Skeletal muscle cell (primary cell): ENCODE results near the gene SLC47A1.
A peak's percentile ranks its signal among the peaks of the same experiment; 100 is the strongest.
"Not testable (repeated sequence)": the region's sequence is repeated elsewhere in the genome, so short reads cannot be mapped to it uniquely, and the experiment has no call there.

Experiments
- DNase-seq: peaks from one replicate; pipeline ENCODE4 v3.0.0-alpha.2; 2010; ENCODE audit warnings: low read depth
- H3K4me3 ChIP-seq: 2 replicates; pipeline ENCODE4 v1.5.1; 2011; ENCODE audit warnings: low read depth, mild to moderate bottlenecking, control low read depth, low read length, moderate library complexity

The SLC47A1 gene

DNA sequence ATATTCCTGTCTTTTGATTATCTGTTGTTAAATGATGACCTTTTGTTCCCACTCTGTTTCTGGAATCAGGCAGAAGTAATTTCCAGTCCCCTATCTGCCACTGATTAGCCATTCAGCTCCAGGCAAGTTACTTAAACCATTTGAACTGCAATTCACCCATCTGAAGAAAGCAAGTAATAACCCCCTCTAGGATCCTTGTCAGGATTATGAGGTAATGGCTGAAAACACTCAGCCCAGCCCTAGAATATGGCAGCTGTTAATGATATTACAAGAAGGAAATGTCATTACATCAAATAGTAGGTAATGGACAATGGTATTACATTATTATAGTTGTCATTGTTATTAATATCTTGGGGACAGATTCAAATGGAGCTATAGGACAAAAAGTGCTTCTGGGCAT, 16.0 kb upstream of the SLC47A1 start:
- no peak overlapping the region for H3K4me3 ChIP-seq
- no peak for DNase-seq

DNA sequence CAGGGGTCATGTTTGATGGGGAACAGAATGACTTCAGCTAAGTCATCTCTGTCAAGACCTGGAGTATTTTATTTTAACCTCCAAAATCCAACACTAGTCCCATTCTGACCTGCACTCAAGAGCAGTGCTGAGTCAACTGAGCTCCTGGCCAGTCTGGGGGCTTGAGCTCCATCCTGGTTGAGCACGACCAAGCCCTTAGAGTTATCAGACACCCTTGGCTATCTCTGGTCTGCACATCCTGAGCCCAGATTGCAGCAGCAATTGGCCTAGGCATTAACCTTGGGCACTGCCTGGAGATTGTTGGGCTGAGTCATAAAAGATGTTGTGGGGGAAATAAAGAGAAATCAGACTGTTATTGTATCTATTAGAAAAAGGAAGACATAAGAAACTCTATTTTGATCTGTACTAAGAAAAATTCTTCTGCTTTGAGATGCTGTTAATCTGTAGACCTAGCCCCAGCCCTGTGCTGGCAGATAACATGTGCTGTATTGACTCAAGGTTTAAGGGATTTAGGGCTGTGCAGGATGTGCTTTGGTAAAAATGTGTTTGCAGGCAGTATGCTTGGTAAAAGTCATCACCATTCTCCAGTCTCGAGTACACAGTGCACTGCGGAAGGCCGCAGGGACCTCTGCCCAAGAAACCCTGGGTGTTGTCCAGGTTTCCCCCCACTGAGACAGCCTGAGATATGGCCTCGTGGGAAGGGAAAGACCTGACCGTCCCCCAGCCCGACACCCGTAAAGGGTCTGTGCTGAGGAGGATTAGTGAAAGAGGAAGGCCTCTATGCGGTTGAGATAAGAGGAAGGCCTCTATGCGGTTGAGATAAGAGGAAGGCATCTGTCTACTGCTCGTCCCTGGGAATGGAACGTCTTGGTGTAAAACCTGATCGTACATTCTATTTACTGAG, 14.0 kb upstream of the SLC47A1 start:
- not testable (repeated sequence) for DNase-seq, H3K4me3 ChIP-seq

- H3K4me3 ChIP-seq, result no peak overlapping the region
- DNase-seq, result no peak
Observed at GRCh38 chr17:19520641-19521040, 13.0 kb upstream of the SLC47A1 start.

- DNase-seq, result no peak
- H3K4me3 ChIP-seq, result no peak overlapping the region
Observed at GRCh38 chr17:19523690-19524089, 10.0 kb upstream of the SLC47A1 start.

DNA sequence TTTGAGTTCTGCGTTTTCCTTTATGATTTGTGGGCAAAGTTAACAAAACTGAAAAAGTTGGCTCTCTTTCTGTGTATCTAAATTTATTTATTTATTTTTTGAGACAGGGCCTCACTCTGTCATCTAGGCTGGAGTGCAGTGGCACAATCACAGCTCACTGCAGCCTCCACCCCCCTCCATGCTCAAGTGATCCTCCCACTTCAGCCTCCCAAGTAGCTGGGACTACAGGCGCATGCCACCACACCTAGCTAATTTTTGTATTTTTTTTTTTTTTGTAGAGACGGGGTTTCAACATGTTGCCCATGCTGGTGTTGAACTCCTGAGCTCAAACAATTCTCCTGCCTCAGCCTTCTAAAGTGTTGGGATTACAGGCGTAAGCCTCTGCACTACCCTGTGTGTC, 6.7 kb upstream of the SLC47A1 start:
- not testable (repeated sequence) for DNase-seq, H3K4me3 ChIP-seq

DNA sequence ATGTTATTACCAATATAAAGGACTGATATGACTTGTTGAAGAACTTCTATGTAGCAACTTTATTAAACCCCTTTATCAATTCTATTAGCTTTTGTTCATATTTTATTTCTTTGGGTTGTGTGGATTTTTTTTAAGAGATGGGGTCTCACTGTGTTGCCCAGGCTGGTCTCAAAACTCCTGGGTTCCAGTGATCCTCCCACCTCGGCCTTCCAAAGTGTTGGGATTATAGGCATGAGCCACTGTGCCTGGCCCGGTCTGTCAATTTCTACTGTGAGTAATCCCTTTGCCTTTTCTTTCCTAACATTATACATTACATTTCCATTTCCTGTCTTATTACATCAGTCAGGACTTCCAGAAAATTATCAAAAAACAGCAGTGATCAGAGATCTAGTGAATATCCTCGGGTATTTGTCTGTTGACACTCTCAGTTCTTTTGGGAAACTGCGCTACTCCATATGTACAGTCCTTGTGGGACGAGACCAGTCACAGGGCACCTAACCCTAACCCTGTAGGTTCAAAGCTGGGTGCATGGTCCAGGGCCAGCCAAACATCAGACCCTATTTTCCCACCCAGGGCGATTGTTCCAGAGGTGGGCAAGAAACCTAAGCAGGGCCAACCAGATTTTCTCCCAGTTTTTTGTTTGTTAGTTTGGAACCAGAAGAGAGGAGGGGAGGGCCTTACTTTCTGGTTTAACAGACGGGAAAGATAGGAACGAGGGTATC, 1.7 kb upstream of the SLC47A1 start:
- no peak overlapping the region for H3K4me3 ChIP-seq
- no peak for DNase-seq

DNA sequence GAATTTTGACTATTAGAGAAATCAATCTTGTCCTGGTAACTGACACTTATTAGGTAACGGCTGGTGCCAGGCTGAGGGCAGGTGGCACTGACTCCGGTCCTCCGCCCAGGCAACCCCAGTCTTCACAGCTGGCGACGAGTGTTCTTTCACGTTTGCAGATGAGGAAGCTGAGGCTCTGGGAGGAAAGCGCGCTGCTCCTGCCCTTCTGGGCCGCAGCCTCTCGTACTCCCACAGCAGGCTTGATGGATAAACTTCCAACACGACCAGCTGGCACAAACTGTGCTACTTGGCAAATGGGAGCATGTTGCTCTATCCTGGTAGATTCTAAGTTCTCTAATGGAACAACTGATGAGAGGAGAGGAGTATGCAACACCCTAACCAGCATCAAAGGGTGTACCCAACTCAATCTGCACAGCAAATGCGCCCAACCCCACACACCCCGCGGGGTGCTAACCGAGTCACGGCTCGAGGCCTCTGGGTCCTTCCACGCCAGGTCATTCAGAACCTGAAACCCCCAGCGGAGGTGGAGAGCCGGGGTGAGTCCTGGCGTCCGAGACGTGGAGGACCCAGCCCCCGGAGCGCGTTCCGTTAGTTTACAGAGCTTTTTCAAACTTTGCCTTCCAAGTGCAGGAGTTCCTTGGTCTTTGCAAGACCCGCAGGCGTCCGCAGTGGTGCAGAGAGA, 477 bp upstream of the SLC47A1 start:
- no peak for DNase-seq
- H3K4me3 ChIP-seq, result peak overlapping the region; percentile 36

GRCh38 chr17:19534562-19535149, 1.0 kb downstream of the SLC47A1 start:
- no peak for DNase-seq
- peak overlapping the region; percentile 36 for H3K4me3 ChIP-seq

DNA sequence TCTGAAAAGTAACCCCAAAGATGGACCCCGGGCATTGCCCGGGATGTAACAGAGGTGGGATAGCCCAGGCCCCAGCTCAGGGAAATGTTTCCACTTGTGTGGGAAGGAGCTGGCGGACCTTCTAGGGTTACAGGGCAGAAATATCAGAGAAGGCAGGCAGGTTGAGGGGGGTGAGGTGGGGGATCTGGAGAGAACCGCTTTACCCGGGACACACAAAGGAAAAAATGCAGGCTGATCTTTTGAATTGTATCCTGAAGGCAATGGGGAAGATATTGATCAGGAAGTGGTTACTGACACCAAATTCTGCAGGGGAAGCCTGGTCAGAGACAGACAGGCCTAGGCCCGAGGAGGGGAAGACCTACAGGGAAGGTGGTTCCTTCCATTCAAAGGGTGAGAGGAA, 3.5 kb downstream of the SLC47A1 start:
- H3K4me3 ChIP-seq, result no peak overlapping the region
- no peak for DNase-seq

DNA sequence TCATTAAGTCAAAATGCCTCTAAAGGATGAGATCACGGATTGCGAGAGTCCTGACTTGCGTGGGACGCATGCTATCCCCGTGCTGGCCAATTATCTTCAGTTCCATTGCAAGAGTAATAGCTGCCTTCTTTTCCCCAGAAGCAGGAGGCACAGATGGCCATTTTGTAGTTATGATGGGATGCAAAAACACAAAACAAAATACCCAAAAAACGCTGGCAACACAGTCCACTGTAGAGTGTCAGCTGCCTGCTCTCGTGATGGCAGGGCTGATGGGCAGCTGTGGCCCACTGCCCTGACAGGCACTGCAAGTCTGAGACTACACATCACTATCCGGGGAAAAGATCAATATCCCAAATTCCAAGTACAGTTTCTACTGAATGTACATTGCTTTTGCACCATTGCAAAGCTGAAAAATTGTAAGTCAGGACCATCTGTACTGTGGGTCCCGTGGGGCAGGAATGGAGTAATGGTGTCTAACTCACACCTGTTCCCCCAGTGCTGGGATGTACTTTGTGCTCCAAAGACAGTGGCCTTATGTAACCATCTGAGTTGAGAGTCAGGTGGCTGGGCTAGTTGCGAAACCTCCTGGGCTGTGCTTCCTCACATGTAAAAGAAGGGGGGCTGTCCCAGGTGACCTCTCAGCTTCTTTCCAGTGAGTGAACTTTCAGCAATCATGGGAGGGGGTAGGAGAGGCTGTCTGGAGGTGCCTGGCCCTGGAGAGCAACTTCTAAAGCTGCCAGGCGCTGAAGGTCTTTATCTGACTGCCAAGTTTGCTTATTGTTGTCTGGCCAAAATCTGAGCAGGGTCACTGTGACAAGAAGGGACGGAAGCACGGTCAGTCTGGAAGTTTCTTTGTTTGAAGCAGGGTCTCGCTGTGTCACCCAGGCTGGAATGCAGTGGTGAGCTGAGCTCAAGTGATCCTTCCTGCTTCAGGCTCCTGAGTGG, 4.7 kb downstream of the SLC47A1 start:
- no peak overlapping the region for H3K4me3 ChIP-seq
- no peak for DNase-seq

DNA sequence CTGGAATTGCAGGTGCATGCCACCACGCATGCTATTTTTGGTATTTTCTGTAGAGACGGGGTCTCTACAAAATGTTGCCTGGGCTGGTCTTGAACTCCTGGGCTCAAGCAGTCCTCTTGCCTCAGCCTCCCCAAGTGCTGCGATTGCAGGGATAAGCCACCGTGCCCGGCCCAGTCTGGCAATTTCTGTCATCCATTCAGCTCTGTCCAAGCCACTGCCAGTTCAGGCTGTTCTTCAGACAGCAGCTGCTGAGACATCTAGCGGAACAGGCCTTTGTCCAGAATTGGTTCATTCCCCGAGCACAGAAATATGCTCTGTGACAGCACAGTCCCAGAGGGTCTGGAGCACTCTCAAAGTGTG, 5.4 kb downstream of the SLC47A1 start:
- DNase-seq, result no peak
- H3K4me3 ChIP-seq, result no peak overlapping the region

DNA sequence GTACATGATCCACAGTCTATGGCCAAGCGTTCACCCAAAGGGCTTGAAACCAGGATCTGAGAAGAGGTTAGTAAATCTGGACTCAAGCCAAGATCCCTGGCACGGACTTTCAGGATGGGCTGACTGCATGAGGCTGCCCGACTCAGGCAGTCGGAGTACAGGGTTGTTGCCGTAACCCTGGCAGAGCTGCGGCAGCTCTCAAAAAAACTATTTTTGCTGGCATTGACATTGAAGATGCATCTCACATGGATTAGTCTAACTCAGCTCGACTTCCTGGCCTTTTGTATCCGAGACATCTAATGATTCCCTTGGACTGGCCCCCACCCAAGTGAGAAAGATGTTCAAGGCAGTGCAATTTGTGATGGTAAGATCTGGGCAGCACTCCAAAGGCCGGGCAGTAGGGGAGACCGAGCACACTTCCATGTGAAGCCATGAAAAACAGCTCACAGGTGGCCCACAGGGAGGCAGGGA, 6.2 kb downstream of the SLC47A1 start:
- no peak overlapping the region for H3K4me3 ChIP-seq
- DNase-seq, result no peak

DNA sequence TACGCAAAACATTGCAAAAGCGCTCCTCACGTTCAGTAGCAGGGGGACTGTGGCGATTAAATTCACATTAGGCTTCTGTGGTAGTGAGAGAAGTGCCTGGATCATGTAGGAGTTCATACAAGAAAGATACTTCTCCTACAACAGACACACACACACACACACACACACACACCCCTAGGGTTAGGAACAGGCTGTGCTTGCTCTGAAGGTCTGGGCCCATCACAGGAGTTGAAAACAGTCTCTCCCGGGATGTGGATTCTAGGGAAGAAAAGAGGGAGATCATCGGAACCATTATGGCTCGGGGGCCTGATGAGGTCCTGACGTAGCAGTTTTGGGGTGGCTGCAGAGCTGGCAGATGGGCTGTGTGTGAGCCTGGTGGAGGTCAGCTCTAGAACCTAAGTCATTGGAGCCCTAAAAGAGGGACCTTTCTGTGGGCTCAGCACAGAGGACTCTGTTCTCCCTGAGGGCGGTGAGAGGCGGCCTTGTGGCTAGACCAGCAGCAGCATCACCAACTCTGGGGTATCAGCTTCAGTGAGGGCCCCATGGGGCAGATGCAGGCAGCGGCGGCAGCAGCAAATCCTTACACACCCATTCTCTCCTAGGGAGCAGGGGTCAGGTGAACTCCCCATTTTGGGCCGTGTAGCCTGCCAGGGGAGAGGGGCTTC, 7.2 kb downstream of the SLC47A1 start:
- DNase-seq, result no peak
- H3K4me3 ChIP-seq, result no peak overlapping the region

DNA sequence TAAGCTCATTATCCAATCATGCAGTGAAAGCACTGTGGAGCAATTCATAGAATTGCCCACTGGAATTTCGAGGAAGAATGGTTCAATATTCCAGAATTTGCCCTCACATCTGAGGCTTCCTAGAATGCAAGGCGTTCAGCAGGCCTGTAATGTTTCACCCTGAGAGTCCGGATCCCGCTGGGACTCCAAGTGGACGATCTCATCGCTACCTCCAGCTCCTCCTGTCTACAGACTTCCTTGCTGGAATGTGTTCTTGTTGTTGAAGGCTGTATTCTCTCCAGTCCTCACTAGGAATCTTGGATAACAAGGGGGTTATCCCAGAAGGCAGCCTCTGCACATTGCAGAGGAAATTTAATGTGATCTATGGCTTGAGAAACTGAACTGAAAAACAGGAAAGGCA, 7.8 kb downstream of the SLC47A1 start:
- no peak for DNase-seq
- H3K4me3 ChIP-seq, result no peak overlapping the region

GRCh38 chr17:19542247-19542646, 8.6 kb downstream of the SLC47A1 start:
- no peak for DNase-seq
- no peak overlapping the region for H3K4me3 ChIP-seq

DNA sequence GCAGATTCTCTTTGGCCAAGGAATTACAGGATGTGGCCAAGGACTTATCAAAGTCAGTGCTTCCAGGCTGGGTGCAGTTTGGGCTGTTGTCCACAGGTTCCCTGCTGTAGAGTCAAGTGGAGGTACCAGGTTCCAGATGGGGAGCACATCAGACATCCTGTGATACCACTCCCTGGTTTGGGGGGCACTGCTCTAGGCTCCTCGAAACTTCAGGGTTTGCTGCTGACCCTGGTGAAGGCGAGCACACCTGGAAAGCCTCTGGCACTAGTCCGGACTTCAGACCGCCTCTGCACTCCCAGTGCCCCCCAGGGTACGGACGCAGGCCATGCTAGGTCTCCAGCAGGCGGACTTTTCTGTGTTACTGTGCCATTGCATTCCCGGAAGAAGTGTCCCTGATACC, 10.7 kb downstream of the SLC47A1 start:
- H3K4me3 ChIP-seq, result no peak overlapping the region
- no peak for DNase-seq

DNA sequence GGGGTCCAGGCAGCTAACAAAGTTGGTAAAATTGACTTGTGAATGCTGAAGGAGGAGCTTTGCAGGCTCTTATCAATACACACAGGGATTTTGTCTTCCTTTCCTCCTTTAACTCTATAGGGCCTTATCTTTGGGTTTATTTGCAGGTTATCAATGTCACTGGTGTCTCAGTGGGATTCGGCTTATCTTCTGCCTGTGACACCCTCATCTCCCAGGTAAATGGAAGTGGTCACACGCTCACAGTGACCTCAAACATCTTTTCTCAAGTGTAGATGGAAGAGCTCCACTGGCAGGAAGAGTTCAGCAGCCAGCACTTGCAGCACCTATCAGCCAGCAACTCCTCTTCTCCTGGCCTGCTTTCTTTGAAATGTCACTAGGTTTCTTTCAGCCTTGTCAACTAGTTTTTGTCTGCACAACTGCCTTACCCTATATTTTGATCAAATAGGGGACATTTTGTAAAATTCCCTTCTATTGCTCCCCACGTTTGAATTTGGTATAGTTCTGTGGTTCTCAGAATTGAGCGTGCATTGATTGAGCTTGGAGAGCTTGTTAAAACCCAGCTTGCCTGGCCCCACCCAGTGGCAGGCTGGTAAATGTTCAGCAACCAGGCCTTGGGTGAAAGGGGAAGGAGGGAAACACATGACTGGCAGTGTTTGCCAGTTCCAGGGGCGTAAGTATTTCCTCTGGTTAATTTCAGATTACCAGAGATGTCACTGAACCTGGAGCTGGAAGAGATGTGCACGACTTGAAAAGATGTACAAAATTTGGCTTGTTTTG, 12.8 kb downstream of the SLC47A1 start:
- DNase-seq, result no peak
- H3K4me3 ChIP-seq, result no peak overlapping the region
